ENCODE data around the gene MUC13.
A peak's percentile ranks its signal among the peaks of the same experiment; 100 is the strongest.

Gene MUC13

DNA sequence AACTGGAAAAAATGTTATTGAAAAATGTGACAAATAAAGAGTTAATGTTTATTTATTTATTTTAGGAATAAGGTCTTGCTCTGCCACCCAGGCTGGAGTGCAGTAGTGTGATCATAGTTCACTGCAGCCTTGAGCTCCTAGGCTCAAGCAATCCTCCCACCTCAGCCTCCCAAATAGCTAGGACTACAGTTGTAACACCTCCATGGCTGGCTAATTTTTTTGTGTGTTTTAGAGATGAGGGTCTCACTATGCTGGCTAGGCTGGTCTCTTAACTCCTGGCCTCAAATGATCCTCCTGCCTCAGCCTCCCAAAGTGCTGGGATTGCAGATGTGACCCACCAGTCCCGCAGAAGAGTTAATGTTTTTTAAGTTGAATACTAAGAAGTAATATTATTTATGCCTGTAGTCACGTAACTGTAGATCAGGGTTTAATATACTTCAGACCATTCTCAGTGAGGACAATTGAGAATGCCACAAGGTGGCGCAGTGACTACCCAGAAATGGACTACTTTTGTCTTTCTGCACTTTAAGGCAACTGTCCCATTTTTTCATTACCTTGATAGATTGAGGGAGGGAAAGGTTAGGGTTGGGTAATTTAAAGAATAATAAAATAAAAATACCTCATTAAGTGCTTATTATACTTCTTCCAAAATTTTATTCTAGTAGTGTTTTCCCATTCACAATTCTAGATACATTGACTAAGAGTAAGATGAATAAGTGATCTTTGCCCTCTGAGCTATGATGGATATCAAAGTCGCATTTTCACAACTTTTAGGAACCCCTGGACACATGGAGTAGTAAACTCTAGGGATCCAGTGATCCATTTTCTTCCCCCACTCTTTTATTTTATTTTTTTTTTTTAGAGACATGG, 6.0 kb downstream of the MUC13 start:
- TF ChIP-seq GATA2 (IDR thresholded peaks at IDR 0.05; ENCODE audit: low read depth, low read length) = no peak

- no peak for TF ChIP-seq GATA2 (IDR thresholded peaks at IDR 0.05; ENCODE audit: low read depth, low read length)
- TF ChIP-seq GATA3 (IDR thresholded peaks at IDR 0.05; ENCODE audit: low read depth, low read length) = no peak
These were observed 6.9 kb downstream of the MUC13 start for GRCh38 chr3:124927574-124928045.

DNA sequence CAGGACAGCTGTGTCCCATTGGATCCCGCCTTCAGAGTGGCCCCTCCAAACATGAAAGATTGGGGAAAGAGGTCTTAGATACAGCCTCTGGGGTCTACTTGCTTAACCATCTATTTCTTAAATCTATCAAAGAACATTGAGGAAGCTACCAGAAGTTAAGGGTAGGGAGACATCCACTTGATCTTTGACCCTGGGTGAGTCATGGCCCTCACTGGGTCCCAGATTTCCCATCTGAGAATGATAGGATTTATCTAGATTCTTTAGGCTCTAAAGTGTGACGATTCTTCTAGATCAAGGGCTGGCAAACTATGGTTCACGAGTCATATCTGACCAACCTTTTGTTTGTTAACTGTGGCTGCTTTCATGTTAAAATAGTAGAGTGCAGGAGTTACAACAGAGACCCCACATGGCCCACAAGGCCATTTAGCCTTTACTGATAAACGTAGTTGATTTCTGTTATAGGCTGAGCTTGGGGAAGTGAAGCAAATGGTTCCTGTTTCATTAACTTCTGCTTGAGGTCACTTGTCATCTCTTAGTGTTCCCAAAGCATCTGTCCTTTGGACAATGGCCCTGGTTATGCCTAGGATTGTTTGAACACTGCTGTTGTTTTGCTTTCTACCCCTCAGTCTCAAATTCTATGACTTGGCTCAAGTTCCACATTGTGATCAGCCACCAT, 8.0 kb downstream of the MUC13 start:
- TF ChIP-seq GATA3 (IDR thresholded peaks at IDR 0.05; ENCODE audit: low read depth, low read length) (no peak), GATA2 (IDR thresholded peaks at IDR 0.05; ENCODE audit: low read depth, low read length) (no peak)

DNA sequence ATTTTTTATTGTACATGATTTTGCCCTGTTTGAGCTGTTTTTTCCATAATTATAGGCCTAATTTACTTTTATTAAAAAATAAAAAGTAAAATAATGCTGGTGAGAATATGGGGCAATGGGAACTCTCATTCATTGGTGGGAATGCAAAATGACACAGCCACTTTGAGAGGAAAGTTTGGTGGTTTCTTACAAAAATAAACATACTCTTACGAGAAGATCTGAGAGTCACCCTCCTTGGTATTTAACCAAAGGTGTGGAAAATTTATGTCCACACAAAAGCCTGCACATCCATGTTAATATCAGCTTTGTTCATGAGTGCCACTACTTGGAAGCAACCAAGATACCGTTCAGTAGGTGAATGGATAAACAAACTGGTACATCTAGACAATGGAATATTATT, 9.8 kb downstream of the MUC13 start:
- no peak for TF ChIP-seq GATA2 (IDR thresholded peaks at IDR 0.05; ENCODE audit: low read depth, low read length)
- no peak for TF ChIP-seq GATA3 (IDR thresholded peaks at IDR 0.05; ENCODE audit: low read depth, low read length)

- no peak for TF ChIP-seq GATA3 (IDR thresholded peaks at IDR 0.05; ENCODE audit: low read depth, low read length)
- TF ChIP-seq GATA2 (IDR thresholded peaks at IDR 0.05; ENCODE audit: low read depth, low read length) = no peak
These were observed 10.7 kb downstream of the MUC13 start for GRCh38 chr3:124923833-124924232.

DNA sequence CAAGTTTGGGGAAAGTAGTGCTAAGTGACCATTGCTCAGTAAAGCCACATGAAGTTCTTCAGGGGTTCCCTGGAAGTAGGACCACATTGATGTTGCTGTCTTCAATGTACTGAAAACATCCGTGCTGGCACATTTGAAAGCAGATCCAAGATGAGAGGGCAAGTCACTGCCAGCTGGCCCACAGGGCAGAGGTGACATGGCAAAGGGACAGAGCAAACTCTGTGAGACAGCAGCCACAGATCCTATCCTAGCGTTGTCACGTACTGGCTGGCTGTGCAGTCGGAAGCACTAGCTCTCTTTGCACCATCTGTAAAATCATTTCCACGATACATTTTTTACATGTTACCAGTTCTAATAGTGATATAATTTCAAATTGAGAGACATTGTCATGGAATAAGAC, 13.8 kb downstream of the MUC13 start:
- no peak for TF ChIP-seq GATA2 (IDR thresholded peaks at IDR 0.05; ENCODE audit: low read depth, low read length)
- TF ChIP-seq GATA3 (IDR thresholded peaks at IDR 0.05; ENCODE audit: low read depth, low read length) = no peak

- no peak for TF ChIP-seq GATA2 (IDR thresholded peaks at IDR 0.05; ENCODE audit: low read depth, low read length)
- no peak for TF ChIP-seq GATA3 (IDR thresholded peaks at IDR 0.05; ENCODE audit: low read depth, low read length)
These were observed 14.8 kb downstream of the MUC13 start for GRCh38 chr3:124919756-124920155.

DNA sequence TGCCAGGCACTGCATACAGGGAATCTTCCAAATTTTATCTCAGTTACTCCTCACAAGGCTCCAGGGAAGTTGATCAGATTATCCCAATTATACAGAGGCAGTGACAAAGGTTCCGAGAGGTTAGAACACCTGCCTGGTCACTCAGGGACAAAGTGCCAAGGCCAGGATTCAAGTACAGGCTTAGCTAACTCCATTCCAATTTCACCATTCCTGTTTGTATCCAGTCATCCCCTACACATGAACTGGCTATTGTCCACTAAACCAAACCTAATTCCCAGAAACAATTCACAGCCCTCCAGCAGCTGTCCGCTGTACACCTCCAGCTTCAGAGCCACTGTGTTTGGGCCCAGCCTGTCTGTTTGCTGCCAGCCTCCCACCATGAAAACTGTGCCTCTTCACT, 16.0 kb downstream of the MUC13 start:
- TF ChIP-seq GATA3 (IDR thresholded peaks at IDR 0.05; ENCODE audit: low read depth, low read length) = no peak
- no peak for TF ChIP-seq GATA2 (IDR thresholded peaks at IDR 0.05; ENCODE audit: low read depth, low read length)

- TF ChIP-seq GATA2 (IDR thresholded peaks at IDR 0.05; ENCODE audit: low read depth, low read length) (peak; percentile 47), GATA3 (IDR thresholded peaks at IDR 0.05; ENCODE audit: low read depth, low read length) (0 out of 2 replicates have a peak, but pooled peaks have one; percentile 17)
These were observed 17.6 kb downstream of the MUC13 start for GRCh38 chr3:124916837-124917409.

DNA sequence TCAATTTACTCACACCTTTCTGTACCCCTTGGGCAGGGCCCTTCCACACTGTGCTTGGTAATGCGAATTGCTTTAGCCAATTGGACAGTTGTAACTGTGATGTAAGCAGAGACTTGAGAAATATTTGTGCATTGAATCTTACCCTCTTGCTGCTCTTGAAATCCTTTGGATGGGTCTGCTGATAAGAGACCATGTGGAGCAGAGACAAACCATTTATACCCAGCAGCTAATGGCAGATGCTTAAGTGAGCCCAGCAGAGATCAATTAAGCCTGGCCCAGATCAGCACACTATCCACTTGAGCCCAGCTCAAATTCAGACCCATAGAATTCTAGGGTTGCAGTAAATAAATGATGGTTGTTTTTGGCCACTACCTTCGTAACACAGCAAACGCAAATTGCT, 19.3 kb downstream of the MUC13 start:
- TF ChIP-seq GATA2 (IDR thresholded peaks at IDR 0.05; ENCODE audit: low read depth, low read length) = no peak; the same call in 1 of the 2 replicates
- no peak for TF ChIP-seq GATA3 (IDR thresholded peaks at IDR 0.05; ENCODE audit: low read depth, low read length)

- no peak for TF ChIP-seq GATA3 (IDR thresholded peaks at IDR 0.05; ENCODE audit: low read depth, low read length)
- TF ChIP-seq GATA2 (IDR thresholded peaks at IDR 0.05; ENCODE audit: low read depth, low read length) = no peak
These were observed 26.6 kb downstream of the MUC13 start for GRCh38 chr3:124907957-124908356.

DNA sequence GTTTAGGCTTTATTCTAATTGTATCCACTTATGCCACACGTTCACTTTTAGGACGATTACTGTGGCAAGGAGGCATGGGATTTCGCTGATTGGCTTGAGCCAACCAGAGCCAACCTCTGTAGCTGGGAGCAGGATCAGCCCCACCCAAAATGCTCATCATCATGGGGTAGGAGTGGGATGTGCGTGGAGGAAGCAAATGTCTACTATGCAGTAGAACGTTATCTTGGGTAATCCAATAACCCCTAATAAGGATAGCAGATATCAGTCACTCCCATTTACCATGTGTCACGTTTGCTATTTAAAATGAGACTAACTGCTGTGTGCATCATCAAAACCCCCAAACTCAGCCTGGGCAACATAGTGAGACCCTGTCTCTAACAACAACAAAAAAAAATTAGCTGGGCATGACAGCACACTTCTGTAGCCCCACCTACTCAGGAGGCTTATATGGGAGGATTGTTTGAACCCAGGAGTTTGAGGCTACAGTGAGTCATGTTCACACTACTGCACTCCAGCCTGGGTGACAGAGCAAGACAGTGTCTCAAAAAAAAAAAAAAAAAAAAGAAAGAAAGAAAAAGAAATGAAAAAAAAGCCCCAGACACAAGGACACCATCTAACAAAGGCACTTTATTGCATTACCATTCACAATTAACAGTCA, 29.6 kb downstream of the MUC13 start:
- no peak for TF ChIP-seq GATA3 (IDR thresholded peaks at IDR 0.05; ENCODE audit: low read depth, low read length)
- TF ChIP-seq GATA2 (IDR thresholded peaks at IDR 0.05; ENCODE audit: low read depth, low read length) = no peak

DNA sequence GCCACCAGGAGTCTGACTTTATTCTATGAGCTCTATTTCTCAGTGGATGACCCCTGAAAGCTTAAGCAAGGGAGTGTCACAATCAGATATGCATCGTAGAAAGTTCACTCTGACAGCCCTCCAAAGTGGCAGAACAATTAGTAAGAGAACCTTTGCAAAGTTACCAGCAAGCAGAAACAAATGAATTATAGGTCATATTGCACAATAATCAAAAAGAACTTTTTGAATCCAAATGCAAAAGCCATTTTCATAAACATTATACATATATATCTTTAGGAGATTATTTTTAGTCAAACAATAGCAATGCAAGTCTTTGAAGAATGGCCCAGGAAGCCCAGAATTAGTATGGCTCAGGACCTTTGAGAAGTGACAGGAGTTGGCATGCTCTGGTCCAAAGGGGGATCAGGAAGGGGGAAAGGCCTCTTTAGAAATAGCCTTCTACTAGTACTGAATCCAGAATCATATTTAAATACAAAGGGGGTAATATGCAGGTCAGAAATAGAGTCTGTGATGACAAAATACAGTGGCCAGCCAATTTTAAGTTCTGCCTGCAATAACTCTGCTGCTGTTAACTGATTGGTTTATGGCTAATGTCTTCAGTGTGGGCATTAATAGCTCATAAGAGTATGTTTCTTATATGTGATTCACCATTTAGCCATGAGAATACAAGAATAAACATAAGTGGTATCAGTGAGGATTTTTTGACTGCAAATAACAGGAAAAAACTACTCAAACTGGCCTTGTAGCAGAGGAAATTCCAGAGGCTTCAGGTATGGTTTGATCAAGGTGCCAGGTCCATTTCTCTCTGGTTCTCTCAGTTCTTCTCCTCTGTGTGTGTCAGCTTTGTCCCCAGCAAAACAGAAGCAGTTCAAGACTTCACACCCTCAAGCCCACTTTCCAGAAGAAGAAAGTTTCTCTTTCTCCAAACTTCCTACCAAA, 30.4 kb downstream of the MUC13 start:
- no peak for TF ChIP-seq GATA3 (IDR thresholded peaks at IDR 0.05; ENCODE audit: low read depth, low read length)
- TF ChIP-seq GATA2 (IDR thresholded peaks at IDR 0.05; ENCODE audit: low read depth, low read length) = no peak
